ENCODE data around the gene PDGFA. TPM values are rescaled to one million over a fixed set of nuclear protein-coding genes. Genes with fewer than 3 reads are reported as not detected.

PDGFA gene
- total and polyA plus RNA-seq, 2 donors from 2014 or later: 14.1 to 53.0 TPM

DNA sequence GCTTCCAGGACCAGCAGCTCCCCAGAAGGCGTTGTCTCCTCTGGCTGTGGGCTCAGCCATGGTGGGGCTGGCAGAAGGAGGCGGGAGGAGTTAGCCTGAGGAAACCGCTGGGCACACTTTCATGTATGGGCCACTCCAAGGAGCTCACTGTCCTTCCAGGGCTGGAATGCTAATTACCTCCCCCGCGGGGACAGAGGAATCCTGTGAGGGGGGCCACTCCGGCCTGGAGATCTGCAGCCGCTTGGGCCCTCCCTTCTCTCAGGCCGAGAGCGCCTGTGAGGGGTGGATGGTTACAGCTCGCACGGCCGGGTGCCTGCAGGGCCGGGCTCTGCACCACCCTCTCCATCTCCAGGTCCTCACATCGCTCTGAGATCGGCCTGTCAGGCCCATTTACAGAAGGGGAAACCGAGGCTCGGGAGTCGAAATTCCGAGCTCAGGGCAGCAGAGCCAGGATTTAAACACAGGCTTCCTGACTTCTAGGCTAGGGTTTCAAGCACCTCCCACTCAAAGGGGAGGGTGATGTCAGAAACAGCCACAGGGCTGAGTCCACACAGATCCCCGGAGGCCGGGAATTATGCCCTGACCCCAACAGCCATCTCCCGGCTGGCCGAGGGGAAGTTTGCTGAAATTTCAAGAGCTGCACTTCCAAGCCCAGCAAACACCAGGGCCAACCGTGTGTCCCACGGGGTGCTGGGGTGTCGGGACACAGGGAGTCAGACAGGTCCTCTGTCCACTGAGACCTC, 59.1 kb downstream of the PDGFA start:
- no peak overlapping the region for H3K9ac ChIP-seq (ENCODE audit: low read length in 3 of 3)
- H3K36me3 ChIP-seq (ENCODE audit: control insufficient read depth in 2 of 3, insufficient read depth in 3 of 3, low read length in 3 of 3): no peaks in the 10 kb centered on the region
- peaks cover 0 to 19% (median 0%) of the 10 kb centered on the region in 3 donors for H3K4me1 ChIP-seq (ENCODE audit: control insufficient read depth in 2 of 3, insufficient read depth in 2 of 3, low read depth in 1 of 3, low read length in 3 of 3)
- TF ChIP-seq, protein P1, sequence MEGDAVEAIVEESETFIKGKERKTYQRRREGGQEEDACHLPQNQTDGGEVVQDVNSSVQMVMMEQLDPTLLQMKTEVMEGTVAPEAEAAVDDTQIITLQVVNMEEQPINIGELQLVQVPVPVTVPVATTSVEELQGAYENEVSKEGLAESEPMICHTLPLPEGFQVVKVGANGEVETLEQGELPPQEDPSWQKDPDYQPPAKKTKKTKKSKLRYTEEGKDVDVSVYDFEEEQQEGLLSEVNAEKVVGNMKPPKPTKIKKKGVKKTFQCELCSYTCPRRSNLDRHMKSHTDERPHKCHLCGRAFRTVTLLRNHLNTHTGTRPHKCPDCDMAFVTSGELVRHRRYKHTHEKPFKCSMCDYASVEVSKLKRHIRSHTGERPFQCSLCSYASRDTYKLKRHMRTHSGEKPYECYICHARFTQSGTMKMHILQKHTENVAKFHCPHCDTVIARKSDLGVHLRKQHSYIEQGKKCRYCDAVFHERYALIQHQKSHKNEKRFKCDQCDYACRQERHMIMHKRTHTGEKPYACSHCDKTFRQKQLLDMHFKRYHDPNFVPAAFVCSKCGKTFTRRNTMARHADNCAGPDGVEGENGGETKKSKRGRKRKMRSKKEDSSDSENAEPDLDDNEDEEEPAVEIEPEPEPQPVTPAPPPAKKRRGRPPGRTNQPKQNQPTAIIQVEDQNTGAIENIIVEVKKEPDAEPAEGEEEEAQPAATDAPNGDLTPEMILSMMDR (IDR thresholded peaks at IDR 0.05; ENCODE audit: borderline replicate concordance, extremely low read depth, insufficient read depth): no peak
- intact Hi-C loops (cut with DNase I): no loop called here
- DNase-seq (peak; percentile 75 to 86 (median 81)), FAIRE-seq (no peak)
- no peaks in the 10 kb centered on the region for H3K27me3 ChIP-seq (ENCODE audit: control insufficient read depth, insufficient read depth, low read length)
- H3K4me3 ChIP-seq (ENCODE audit: low read length in 3 of 3): no peak overlapping the region
- H3K9me3 ChIP-seq (ENCODE audit: control insufficient read depth in 2 of 3, insufficient read depth in 1 of 3, low read length in 3 of 3): no peaks in the 10 kb centered on the region
- H3K27ac ChIP-seq (ENCODE audit: low read depth in 2 of 2, low read length in 2 of 2): peak overlapping the region in 1 of 2 donors; percentile 32

DNA sequence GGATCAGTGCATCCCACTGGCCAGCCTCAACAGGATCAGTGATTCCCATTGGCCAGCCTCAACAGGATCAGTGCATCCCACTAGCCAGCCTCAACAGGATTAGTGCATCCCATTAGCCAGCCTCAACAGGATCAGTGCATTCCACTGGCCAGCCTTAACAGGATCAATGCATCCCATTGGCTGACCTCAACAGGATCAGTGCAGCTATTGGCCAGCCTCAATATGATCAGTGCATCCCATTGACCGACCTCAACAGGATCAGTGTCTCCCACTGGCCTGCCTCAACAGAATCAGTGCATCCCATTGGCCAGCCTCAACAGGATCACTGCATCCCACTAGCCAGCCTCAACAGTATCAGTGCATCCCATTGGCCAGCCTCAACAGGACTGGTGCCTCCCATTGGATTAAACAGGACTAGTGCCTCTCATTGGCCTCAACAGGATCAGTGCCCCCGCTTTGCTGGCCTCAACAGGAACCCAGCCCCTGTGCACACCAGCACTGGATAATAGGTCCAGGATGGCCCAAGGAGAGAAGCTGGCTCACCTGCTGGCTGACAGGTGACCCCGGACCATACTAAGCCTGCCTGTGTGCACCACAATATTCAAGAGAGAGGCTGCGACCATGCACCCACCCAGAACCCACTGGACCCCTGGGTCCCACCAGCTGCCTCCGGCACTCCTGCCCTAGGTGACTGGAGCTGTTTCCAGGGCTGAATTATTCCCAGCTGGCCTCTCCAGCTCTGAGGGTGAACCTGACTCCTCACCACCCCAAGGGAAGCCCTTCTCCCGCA, 59.9 kb downstream of the PDGFA start:
- Histone ChIP-seq H3K9me3 (ENCODE audit: control insufficient read depth in 2 of 3, insufficient read depth in 1 of 3, low read length in 3 of 3) (no peaks in the 10 kb centered on the region), H3K4me1 (ENCODE audit: control insufficient read depth in 2 of 3, insufficient read depth in 2 of 3, low read depth in 1 of 3, low read length in 3 of 3) (peaks cover 0 to 18% (median 0%) of the 10 kb centered on the region in 3 donors), H3K36me3 (ENCODE audit: control insufficient read depth in 2 of 3, insufficient read depth in 3 of 3, low read length in 3 of 3) (no peaks in the 10 kb centered on the region), H3K27ac (ENCODE audit: low read depth in 2 of 2, low read length in 2 of 2) (no peak overlapping the region), H3K27me3 (ENCODE audit: control insufficient read depth, insufficient read depth, low read length) (no peaks in the 10 kb centered on the region), H3K4me3 (ENCODE audit: low read length in 3 of 3) (no peak overlapping the region), H3K9ac (ENCODE audit: low read length in 3 of 3) (no peak overlapping the region)
- TF ChIP-seq, protein P1 (IDR thresholded peaks at IDR 0.05; ENCODE audit: borderline replicate concordance, extremely low read depth, insufficient read depth): no peak
- no peak for DNase-seq
- no peak for FAIRE-seq
- intact Hi-C loops (cut with DNase I): no loop called here

GRCh38 chr7:458511-459245, 61.0 kb downstream of the PDGFA start:
- H3K27me3 ChIP-seq (ENCODE audit: control insufficient read depth, insufficient read depth, low read length): no peaks in the 10 kb centered on the region
- H3K4me3 ChIP-seq (ENCODE audit: low read length in 3 of 3): no peak overlapping the region
- H3K9ac ChIP-seq (ENCODE audit: low read length in 3 of 3): no peak overlapping the region
- no peak for FAIRE-seq
- TF ChIP-seq, protein P1 (IDR thresholded peaks at IDR 0.05; ENCODE audit: borderline replicate concordance, extremely low read depth, insufficient read depth): no peak
- H3K36me3 ChIP-seq (ENCODE audit: control insufficient read depth in 2 of 3, insufficient read depth in 3 of 3, low read length in 3 of 3): no peaks in the 10 kb centered on the region
- peaks cover 0 to 15% (median 0%) of the 10 kb centered on the region in 3 donors for H3K4me1 ChIP-seq (ENCODE audit: control insufficient read depth in 2 of 3, insufficient read depth in 2 of 3, low read depth in 1 of 3, low read length in 3 of 3)
- DNase-seq: peak in 1 of 5 donors; percentile 57
- no peak overlapping the region for H3K27ac ChIP-seq (ENCODE audit: low read depth in 2 of 2, low read length in 2 of 2)
- no peaks in the 10 kb centered on the region for H3K9me3 ChIP-seq (ENCODE audit: control insufficient read depth in 2 of 3, insufficient read depth in 1 of 3, low read length in 3 of 3)
- intact Hi-C loops (cut with DNase I): no loop called here
